ENCODE data around the gene ALOXE3.
"Not testable (repeated sequence)": the region's sequence is repeated elsewhere in the genome, so short reads cannot be mapped to it uniquely, and the experiment has no call there.

ALOXE3 gene

DNA sequence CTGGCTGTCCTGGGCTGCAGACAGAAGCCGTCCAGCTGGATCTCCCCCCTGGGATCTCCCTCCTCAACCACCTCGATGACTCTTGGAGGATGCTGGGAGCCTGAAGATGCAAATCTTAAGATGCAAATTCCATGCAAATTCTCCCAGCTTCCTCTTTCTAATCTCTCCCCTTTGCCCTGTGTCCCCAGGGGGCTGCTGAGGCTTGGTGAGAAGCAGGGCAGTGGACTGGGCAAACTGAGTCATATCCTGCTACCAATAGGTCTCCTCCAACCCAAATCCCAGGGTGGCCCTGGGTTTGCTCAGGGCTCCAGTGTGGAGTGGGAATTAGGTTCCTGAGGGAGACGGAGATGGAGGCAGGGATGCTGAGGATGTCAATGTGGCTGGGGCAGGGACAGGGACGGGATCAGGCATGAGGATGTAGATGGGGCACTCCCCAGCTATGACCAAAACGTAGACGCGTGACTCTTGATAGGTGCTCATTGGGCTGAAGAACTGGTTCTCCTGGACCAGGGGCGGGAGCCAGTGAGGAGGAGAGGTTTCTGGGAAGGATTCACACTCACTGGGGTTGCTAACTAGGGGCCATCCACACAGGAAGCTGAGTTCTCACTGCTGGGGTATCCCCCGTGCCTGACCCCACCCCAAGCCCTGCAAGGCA, 27.2 kb downstream of the ALOXE3 start:
- no peak for DNase-seq (ENCODE audit: low read depth)

DNA sequence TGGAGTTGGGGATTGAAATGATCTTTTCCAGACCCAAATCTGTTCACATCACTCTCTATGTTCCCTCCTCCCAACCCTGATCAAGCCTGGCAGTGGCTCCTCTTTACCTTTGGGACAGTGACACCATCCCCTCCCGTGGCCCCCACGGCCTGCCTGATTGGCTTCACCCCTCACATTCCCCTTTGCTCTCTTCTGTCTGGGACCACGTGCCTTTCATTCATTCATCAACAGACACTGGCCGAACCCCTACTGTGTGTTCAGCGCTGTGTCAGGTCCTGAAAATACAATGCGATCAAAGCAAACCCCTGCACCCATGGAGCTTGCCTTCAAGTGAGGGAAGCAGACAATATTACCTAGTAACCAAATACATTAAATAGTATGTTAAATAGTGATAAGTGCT, 28.6 kb downstream of the ALOXE3 start:
- DNase-seq (ENCODE audit: low read depth), result no peak

DNA sequence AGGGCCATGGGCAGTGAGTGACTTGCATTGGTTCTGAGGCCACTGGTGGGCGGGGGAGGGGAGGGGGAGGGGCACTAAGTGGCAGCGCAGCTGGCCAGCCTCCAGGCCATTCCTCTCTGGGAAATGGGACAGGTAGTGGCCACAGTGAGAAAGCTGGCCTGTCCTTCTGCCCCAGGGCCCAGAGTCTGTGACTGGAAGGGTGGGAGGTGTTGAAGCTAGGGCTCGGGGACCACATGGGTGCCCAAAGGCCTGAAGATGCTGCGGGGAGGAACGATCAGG, 30.4 kb downstream of the ALOXE3 start:
- no peak for DNase-seq (ENCODE audit: low read depth)

DNA sequence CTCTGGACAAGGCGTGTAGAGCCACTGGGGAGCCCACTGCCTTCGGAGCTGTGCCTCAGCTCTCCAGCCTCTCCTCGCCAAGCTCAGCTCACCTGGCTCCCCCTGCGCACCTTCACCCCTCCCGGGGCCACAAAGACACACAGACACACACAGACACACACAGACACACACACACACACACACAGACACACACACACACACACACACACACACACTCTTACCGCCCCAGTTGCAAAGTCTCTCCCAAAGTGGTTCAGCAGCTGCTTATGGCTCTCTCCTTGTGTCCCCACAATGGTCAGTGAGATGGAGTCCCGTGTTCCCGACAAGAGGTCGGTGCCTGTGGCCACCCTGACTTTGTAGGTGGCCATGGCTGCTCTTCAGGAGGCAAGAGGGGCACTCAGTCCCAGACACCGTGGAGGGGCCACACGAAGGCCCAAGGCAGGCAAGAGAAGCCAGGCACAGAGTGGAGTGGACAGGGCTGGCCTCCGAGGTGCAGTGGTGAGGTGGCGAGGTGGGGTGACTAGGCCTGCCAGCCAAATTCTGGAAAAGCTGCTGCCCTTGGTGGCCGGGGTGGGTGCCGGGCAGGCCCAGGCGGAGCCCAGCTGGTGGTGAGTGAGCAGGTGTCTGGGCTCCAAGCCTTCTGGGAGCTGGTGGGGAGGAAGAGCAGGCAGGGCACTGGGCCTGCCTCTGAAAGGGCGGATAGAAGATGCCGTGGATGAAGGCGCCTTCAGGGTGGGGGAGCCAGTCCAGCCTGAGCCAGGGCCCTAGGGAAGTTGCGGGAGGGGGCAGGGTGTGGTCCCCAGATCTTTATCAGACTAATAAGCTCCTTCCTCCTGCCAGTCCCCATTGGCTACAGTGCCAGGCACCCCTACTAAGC, 31.0 kb downstream of the ALOXE3 start, which contains the start of gene ALOX12B:
TSS of gene ALOX12B (minus strand) at position 642 of the 877 bp plus-strand sequence. CDS start at position 368, 274 bp downstream.
- DNase-seq (ENCODE audit: low read depth), result no peak

DNA sequence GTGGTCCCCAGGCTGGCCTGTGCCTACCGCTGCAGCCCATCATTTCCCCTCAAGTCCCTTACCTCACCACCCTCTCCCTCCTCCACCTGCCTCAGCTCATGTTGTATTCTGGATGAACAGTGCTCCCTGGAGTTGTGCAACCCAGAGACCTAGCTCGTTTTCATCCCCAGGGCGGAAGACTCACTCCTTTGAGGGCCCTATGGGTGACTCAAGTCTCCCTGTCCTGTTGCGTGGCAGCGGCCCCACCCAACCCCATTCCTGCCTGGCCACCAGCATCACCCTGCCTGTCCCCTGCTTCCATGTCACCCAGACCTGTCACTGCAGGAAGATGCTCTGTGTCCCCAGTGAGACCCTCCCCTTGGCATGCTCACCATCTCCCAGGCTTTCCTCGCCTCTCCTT, 34.1 kb downstream of the ALOXE3 start:
- no peak for DNase-seq (ENCODE audit: low read depth)

DNA sequence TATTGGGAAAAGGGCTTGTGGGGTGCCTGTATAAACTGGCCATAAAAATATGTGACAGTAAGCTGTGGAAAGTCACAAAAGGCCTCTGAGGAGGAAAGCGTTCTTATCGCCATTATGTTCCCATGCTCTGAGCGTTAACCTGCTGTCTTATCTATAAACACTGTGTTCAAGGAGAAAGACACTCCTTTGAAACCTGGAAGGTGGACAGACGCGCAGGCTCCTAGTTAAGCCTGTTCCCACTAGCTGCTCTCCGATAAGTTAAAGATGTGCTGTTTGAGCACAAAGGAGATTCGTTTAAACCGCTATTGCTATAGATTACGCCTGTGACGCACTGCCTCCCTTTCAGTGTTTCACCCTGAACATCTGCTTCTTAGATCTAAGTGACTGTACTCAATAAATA, 36.0 kb downstream of the ALOXE3 start:
- no peak for DNase-seq (ENCODE audit: low read depth)

DNA sequence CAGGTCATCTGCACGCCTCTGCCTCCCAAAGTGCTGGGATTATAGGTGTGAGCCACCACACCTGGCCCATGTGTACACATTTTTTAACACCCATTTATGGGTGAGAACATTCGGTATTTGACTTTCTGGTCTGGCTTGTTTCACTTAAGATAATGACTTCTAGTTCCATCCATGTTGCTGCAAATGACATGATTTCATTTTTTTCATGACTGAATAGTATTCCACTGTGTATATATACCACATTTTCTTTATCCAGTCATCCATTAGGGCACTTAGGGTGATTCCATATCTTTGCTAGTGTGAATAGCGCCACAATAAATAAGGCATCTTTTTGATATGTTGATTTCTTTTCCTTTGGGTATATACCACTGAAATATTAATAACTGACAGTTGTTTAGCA, 36.4 kb downstream of the ALOXE3 start:
- DNase-seq (ENCODE audit: low read depth), result no peak

DNA sequence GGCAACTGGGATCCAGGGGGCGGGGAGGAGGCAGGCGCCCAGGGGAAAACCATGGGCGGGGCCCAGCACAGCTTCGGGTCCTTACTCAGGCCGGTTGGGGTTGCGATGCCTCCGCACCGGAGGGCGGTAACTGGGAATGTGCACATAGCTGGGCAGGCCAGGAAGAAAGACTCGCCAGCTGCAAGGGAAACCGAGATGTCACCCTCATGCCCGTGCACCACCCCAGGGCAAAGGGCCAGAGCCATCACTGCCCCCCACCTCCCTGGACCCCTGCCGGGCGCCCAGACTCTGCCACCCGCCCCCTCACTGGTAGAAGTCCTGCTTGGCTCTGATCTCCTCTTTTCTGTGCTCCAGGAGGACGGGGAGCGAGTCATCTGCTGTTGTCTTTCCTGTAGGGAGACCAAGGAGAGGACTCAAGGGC, 37.5 kb downstream of the ALOXE3 start:
- no peak for DNase-seq (ENCODE audit: low read depth)

DNA sequence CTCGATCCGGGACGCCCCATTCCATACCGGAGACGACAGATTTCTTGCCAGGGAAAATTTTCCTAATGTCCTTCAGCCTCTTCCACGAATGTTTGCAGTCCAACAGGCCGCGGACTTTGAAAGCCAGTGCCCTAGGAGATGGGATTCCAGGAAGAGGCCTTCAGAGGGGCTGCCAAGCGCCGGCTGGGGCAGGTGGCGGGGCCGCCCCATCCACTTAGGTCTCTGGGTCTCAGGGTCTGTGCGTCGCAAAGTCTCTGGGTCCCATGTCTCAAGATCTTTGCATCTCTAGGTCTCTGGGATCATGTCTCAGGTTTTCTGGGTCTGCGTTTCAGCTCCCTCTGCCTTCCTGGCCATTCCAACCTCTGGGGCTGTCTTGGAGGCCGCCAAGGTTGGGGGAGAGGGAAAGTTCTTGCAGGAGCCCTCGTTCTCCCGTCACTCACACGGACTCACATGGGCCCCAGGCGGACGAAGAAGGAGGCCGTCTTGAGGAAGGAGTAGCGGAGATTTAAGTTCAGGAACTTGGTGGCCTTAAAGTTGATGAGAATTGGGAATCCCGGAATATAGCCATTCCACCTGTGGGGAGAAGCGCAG, 38.0 kb downstream of the ALOXE3 start:
- no peak for DNase-seq (ENCODE audit: low read depth)

DNA sequence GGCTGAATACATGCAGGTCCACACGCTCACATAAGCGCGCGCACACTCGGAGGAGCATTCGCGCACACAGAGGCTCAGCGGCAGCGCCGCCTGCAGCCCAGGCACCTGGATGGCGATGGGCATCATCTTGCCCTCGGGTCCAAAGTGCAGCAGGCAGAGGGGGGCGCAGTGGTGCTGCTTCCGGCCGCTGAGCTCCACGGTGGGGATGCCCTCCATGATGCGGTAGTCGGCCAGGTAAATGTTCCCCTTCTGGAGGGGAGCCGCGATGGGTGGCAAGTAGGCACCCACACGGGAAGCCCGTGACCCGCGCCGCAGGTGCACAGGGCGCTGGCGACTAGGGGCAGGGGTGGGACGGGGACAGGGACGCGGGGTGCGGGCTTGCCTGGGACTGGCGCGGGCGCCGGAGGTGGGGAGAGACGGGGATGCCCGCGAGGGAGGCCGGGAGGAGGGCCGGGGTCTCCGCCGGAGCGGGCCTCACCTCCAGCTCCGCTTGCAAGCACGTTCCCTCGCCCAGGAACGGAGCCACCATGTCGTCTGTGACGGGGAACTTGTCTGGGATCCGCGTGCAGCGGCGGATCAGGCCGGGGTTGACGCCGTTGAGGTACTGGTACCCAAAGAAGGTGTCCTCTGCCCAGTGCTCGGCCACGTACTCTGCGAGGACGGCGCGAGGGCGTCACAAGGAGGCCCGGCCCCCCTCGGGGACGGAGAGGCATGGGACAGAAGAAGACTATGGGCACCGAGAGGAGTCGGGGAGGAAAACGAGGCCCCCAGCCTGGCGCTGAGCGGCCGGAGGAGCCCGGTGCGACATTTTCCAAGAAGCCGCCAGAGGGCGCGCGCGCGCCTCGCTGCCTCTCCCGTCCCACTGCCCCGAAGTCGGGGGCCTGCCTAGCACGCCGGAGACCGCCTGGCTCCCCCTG, 38.8 kb downstream of the ALOXE3 start:
- DNase-seq (ENCODE audit: low read depth), result no peak

DNA sequence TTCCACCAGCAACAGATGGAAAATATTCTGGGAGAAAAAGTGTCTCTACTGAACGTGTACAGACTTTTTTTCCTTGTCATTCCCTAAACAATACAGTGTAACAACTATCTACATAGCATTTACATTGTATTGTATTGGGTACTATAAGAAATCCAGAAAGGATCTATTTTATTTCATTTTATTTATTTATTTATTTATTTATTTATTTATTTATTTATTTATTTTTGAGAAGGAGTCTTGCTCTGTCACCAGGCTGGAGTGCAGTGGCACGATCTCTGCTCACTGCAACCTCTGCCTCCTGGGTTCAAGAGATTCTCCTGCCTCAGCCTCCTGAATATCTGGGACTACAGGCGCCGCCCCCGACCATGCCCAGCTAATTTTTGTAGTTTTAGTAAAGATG, 40.4 kb downstream of the ALOXE3 start:
- not testable (repeated sequence) for DNase-seq (ENCODE audit: low read depth)

DNA sequence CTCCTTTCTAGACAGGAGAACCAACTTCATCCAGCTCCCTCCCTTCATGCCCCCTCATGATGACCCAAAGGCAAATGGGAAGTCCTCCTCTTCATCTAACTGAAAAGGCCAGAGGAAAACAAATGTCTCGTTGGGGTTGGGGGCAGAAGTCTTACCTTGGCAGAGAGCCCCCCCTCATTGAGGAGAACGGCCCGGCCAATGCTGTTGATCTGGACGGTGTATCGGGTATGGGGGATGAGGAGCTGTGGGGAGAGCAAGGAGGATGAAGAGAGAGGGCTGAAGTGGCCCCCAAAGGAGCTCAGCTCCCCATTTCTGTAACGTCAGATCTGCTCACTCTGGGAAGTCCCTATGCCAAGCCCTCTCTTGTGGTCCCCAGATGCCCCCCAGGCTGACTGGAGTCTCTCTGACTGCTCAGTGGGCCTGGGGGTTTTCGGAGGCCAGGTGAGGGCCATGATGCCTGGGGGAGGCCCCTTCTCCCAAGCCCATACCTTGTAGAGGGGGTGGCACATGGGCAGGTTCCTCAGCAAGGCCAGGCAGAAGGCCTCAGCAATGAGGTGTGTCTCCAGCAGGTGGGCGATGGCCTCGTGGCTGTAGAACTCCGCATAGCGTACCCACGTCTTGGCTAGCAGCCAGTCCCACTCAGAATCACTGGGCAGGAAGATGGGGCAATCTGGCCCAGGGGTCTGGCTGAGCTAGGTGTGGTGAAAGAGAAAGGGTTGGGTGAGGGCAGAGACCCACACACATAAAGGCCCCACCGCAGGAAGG, 41.6 kb downstream of the ALOXE3 start:
- DNase-seq (ENCODE audit: low read depth), result no peak

DNA sequence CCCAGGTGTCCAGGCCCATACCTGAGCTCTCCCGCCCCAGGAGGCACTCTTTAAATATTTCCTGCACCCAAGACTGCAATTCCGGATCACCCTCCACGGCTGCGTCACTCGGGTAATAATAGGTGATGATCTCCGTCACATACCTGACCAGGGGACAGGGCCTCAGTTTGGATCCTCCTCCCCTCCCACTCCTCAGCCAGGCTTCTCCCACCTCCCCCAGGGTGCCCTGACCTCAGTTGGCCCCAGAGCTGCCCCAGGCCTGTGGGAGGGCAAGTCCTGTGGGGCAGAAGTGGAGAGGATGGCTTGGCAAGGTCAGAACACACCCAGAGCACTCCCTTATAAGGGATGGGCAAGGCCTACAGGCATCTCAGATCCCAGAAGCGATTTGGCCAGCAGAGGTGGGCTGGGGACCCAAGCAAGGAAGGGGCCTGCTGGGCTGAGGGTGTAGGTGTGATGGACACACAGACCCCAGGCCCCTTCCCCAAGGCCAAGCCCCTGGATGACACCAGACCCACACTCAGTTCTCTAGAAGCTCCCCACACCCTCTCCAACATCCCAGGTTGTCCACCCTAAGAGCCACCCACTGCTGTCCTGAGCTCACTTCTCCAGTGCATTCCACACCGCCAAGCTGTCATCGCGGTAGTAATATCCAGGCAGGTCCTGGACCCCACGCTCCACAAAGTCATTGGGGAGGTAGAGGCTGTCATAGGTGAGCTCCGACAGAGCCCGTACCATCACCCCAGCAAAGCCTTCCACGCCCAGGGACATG, 42.6 kb downstream of the ALOXE3 start:
- no peak for DNase-seq (ENCODE audit: low read depth)

DNA sequence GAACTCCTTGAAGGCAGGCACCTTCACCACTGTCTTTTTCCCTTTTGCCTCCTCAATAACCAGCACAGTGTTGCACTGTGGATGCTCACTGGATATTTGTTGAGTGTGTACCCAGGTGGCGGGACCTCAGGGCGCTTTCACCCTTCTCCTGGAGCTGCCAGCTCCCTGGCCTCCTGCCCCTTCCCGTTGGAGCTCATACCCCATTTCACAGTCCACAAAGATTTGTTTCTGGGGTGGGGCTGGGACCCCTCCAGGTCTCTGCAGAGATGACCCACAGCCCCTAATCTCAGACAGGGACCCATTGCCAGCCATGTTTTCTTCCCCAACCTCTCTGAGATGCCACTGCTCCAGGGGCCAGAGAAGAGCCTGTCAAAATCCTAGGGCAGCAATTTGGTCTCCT, 43.2 kb downstream of the ALOXE3 start:
- DNase-seq (ENCODE audit: low read depth), result no peak

DNA sequence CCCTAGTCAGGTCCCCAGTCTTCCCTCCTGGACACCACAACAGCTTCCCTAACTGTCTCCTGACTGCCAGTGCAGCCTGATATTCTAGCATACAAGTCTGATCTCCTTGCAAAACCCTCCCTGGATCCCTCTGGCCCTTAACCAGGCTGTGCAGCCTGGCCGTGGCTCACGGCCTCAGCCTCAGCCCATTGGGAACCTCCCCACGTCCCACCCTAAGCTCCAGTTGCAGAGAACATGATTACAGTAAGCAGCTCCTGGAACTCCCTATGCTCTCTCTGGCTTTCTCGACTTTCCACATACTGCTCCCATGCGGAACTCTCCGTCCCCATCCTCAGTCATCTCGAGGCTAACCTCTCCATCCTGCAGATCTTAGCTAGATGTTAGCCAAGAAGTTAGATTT, 43.8 kb downstream of the ALOXE3 start:
- no peak for DNase-seq (ENCODE audit: low read depth)

DNA sequence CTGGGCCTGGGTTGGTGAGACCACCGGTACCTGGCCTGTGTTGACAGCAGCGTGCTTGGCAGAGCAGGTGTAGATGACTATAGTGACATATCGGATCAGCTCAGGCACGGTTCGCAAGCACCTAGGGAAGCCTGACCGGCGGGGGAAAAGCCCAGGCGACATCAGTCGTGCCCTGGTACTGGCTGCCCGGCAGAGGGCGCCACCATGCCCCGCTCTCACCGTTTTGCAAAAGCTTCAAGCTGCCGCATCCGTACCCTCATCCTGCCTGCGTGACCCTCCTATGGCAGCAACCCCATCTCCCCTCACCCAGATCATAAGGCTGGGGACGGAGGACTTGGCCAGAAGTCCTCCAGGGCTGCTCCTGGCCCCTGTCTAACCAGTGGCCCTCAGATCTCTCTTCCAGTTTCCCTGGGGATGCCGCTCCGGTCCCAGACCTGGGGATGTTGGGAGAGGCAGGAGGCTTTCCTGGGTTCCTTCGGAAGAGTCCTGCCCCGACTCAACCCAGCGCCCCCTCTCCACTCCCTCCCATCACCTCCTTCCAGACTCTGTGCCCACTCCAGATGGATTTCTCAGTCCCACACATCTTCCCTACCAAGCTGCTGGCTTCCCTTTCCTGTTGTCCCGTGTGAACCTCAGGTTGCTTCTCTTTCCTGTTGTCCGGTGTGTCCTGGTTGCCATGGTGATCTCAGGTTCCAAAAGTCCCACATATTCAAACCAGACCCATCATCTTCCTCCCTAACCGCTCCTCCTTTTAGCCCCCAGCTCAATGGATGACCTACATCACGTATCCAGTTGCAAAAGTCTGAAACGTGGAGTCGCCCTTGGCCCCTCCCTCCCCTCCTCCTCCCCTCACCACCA, 44.5 kb downstream of the ALOXE3 start:
- no peak for DNase-seq (ENCODE audit: low read depth)

DNA sequence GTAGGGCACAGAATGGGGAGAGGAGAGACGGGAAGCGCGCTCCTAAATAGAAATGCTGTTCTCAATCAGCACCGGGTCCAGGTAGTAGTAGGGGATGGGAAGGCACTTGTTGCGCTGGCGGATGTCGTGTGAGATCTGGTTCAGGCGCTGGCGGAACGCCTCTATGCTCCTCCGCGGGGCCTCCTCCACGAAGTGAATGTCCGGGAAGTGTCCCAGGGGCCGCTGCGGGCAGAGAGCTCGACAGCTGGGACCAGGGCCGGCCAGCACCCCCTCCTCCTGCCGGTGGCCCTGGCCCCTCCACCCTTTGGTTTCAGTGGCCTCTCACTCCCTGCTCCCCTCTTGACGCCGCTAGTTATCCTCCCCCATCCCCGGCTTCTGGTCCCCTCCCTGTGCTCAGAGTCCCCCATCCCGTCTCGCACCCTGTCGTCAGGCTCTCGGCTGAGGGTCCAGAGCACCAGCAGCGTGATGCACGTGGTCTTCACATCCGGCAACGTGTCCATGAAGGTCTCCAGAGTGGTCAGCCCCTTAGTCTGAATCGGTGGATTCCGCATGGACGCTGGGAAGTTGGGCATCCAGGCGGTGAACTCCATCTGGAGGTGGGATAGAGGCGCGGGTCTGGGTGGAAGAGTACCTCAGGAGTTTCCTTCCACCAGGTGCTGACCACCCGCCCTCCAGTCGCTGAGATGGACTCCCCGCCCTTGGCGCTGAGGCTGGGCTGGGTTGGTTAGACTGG, 45.4 kb downstream of the ALOXE3 start:
- no peak for DNase-seq (ENCODE audit: low read depth)

DNA sequence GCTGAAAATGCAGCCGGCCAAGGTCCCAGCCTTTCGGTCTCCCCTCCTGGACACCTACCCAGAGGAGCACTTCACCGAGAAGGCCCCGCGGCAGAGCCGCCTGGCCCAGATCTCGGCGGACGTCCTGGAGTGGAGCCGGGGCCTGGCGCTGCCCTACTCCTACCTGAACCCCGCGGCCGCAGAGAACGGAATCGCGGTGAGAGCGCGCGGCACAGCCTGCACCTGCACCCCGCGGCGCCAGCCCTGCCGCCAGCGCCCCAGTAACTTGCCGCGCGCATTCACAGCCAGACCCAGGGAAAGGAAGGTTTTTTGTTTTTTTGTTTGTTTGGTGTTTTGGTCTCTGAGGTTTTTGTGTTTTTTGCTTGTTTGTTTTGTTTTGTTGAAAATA, 46.0 kb downstream of the ALOXE3 start:
- DNase-seq (ENCODE audit: low read depth), result no peak

DNA sequence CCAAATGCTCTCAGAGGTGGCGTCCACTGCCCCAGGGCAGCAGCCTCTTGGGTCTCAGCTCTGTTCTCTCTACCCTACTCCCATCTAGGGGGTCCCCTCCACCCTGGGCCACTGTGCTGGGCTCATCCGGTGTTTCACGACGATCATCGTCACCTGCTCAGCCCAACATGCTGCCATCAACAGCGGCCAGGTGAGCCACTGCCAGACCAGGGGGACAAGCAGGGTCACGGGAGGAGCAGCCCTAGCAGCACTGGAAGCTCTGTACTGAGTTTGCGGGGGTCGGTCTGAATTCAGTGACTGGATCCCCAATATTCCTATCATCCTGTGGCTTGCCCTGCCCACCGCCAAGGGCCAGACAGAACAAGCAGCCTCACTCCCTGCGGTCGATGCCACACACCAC, 46.8 kb downstream of the ALOXE3 start:
- no peak for DNase-seq (ENCODE audit: low read depth)

All from HS-5 (cell line).